CD4-positive, alpha-beta T cell treated with Interleukin-1 beta for 1 hour (primary cell): ENCODE measurements around the gene NEK11.
"Not testable (repeated sequence)": the region's sequence is repeated elsewhere in the genome, so short reads cannot be mapped to it uniquely, and the experiment has no call there.

ENCODE experiments used
- DNase-seq, 2 donors: peaks; one replicate each; pipeline ENCODE4 v3.0.0-alpha.2; 2020 to 2022

Gene NEK11

GRCh38 chr3:131363275-131363674, 336.6 kb downstream of the NEK11 start:
- DNase-seq = no peak

- DNase-seq = no peak
Measured at GRCh38 chr3:131370935-131371687, 344.4 kb downstream of the NEK11 start.

GRCh38 chr3:131371688-131372066, 345.0 kb downstream of the NEK11 start:
- DNase-seq = no peak

- DNase-seq = no peak
Measured at GRCh38 chr3:131374741-131375140, 348.1 kb downstream of the NEK11 start.

GRCh38 chr3:131380821-131381444, 354.3 kb downstream of the NEK11 start:
- DNase-seq = not testable (repeated sequence)

GRCh38 chr3:131381445-131382291, 355.0 kb downstream of the NEK11 start, which contains the start of gene NUDT16:
Gene NUDT16 (plus strand): TSS chr3:131381774. CDS start chr3:131381805, 31 bp downstream.
- peak; percentile 97 to 98 for DNase-seq

GRCh38 chr3:131386429-131387165, 359.9 kb downstream of the NEK11 start:
- DNase-seq = peak in 1 of 2 donors; percentile 39

- DNase-seq = no peak
Measured at GRCh38 chr3:131387796-131388489, 361.3 kb downstream of the NEK11 start.

GRCh38 chr3:131388490-131388799, 361.8 kb downstream of the NEK11 start:
- DNase-seq = no peak

GRCh38 chr3:131390331-131390730, 363.7 kb downstream of the NEK11 start:
- no peak for DNase-seq

- no peak for DNase-seq
Measured at GRCh38 chr3:131393051-131393450, 366.4 kb downstream of the NEK11 start.

- DNase-seq = no peak
Measured at GRCh38 chr3:131393868-131394267, 367.2 kb downstream of the NEK11 start.

GRCh38 chr3:131394400-131394799, 367.7 kb downstream of the NEK11 start:
- no peak for DNase-seq

- DNase-seq = no peak
Measured at GRCh38 chr3:131396170-131396569, 369.5 kb downstream of the NEK11 start.

GRCh38 chr3:131397889-131398288, 371.2 kb downstream of the NEK11 start:
- DNase-seq = no peak
